ENCODE measurements around the gene RARS2. TPM values are rescaled to one million over a fixed set of nuclear protein-coding genes. Genes with fewer than 3 reads are reported as not detected.
A peak's percentile ranks its signal among the peaks of the same experiment; 100 is the strongest.

The RARS2 gene
- total RNA-seq, 4 donors from 2014 or later: 26.4 to 48.5 (median 44.8) TPM

DNA sequence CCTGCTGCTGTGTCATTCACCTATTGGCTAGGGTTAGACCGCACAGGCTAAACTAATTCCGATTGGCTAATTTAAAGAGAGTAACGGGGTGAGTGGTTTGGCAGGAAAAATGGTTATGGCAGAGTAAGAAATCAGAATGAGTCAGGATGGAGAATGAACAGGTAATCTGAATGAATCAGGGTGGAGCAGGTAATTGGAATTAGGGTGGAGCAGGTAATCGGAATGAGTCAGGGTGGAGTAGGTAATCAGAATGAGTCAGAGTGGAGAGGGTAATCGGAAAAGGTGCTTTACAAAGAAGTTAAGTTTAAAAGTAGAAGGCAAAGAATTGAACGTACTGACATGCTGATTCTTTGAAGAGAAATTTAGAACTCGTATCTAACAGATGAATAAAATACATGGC lies 105.3 kb downstream of the RARS2 start:
- Histone ChIP-seq H3K4me1 (no peaks in the 10 kb centered on the region), H3K27ac (no peak overlapping the region), H3K27me3 (no peaks in the 10 kb centered on the region), H3K4me3 (no peak overlapping the region), H3K9me3 (no peaks in the 10 kb centered on the region), H3K36me3 (no peaks in the 10 kb centered on the region)
- no peak for DNase-seq
- TF ChIP-seq, protein P1, sequence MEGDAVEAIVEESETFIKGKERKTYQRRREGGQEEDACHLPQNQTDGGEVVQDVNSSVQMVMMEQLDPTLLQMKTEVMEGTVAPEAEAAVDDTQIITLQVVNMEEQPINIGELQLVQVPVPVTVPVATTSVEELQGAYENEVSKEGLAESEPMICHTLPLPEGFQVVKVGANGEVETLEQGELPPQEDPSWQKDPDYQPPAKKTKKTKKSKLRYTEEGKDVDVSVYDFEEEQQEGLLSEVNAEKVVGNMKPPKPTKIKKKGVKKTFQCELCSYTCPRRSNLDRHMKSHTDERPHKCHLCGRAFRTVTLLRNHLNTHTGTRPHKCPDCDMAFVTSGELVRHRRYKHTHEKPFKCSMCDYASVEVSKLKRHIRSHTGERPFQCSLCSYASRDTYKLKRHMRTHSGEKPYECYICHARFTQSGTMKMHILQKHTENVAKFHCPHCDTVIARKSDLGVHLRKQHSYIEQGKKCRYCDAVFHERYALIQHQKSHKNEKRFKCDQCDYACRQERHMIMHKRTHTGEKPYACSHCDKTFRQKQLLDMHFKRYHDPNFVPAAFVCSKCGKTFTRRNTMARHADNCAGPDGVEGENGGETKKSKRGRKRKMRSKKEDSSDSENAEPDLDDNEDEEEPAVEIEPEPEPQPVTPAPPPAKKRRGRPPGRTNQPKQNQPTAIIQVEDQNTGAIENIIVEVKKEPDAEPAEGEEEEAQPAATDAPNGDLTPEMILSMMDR (IDR thresholded peaks at IDR 0.05): no peak
- TF ChIP-seq POLR2A (IDR thresholded peaks at IDR 0.05): no peak

GRCh38 chr6:87483929-87484328 lies 105.9 kb downstream of the RARS2 start:
- Histone ChIP-seq H3K9me3 (no peaks in the 10 kb centered on the region), H3K4me1 (no peaks in the 10 kb centered on the region), H3K27me3 (no peaks in the 10 kb centered on the region), H3K36me3 (no peaks in the 10 kb centered on the region), H3K4me3 (no peak overlapping the region), H3K27ac (no peak overlapping the region)
- no peak for TF ChIP-seq POLR2A (IDR thresholded peaks at IDR 0.05)
- TF ChIP-seq, protein P1 (IDR thresholded peaks at IDR 0.05): no peak
- no peak for DNase-seq

DNA sequence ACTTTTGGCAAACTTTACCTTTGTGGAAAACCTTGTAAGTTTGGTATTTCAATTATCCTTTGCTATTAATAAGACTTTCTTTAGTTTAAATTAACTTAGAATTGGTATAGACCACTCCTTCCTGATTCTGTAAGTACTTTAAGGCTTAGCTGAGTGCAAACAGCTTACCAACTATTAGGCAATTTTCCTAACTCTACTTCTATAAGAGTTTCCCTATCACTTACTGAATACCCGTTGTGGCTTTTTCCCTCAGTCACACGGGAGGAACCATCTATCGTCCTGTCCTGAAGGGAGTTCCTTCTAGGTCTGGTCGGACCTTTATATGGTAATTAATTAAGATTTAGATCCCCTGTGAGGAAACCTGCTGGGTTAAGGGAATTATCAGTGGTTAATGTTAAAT lies 107.4 kb downstream of the RARS2 start:
- Histone ChIP-seq H3K4me1 (no peaks in the 10 kb centered on the region), H3K9me3 (no peaks in the 10 kb centered on the region), H3K27ac (no peak overlapping the region), H3K27me3 (no peaks in the 10 kb centered on the region), H3K36me3 (no peaks in the 10 kb centered on the region), H3K4me3 (no peak overlapping the region)
- DNase-seq: no peak
- TF ChIP-seq, protein P1 (IDR thresholded peaks at IDR 0.05): no peak
- no peak for TF ChIP-seq POLR2A (IDR thresholded peaks at IDR 0.05)

DNA sequence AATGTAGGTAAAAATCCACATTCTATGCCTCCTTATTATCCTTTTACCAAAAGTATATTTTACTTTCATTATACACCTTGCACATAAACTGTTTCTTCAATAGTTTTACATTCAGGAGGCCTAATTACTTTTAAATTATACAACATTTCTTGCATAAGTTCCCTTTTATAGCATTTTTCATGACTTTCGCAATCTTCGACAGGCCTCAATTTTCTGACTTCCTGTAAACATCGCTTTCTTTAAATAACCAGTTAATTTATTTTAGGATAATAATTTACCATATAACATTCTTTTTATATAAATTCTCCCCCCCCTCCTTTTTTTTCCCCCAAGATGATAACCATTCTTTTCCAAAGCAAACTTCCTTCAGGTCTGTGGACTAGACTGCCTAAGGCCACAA lies 107.9 kb downstream of the RARS2 start:
- Histone ChIP-seq H3K27me3 (no peaks in the 10 kb centered on the region), H3K4me3 (no peak overlapping the region), H3K9me3 (no peaks in the 10 kb centered on the region), H3K4me1 (no peaks in the 10 kb centered on the region), H3K36me3 (no peaks in the 10 kb centered on the region), H3K27ac (no peak overlapping the region)
- no peak for TF ChIP-seq POLR2A (IDR thresholded peaks at IDR 0.05)
- DNase-seq: no peak

DNA sequence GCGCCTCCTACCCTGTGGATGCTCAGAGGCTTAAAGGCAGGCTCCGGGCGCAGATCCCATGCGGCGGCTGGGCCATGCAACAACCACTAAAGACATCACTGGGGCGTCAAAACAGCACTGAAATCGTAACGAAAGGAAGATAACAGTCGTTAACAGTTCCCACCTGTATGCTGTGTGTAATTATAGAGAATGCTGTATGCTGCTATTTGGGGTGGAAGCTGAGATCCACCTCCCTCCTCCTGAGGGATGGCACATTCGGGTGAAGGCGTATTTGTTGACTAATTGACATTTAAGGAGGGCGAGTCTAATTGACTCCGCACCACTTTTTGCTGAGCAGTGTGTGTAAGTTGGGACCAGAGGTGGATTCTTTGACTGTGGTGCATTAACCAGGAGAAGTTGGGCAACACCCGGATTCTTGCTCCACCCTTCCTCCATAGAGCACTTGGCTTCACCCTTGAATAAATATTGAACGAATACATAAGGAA lies 116.3 kb downstream of the RARS2 start:
- Histone ChIP-seq H3K4me1 (peaks cover 0 to 9% (median 0%) of the 10 kb centered on the region in 4 donors), H3K36me3 (no peaks in the 10 kb centered on the region), H3K4me3 (peak overlapping the region; percentile 56 to 84 (median 79)), H3K27me3 (no peaks in the 10 kb centered on the region), H3K9me3 (no peaks in the 10 kb centered on the region), H3K27ac (peak overlapping the region; percentile 83 to 90 (median 87))
- no peak for DNase-seq
- no peak for TF ChIP-seq POLR2A (IDR thresholded peaks at IDR 0.05)
- TF ChIP-seq, protein P1 (IDR thresholded peaks at IDR 0.05): no peak

GRCh38 chr6:87472525-87473418 lies 117.0 kb downstream of the RARS2 start, which contains the start of gene SLC35A1:
SLC35A1 (plus strand) TSS chr6:87472974; CDS start chr6:87473004, 30 bp downstream.
- peak; percentile 72 to 80 for TF ChIP-seq POLR2A (IDR thresholded peaks at IDR 0.05)
- TF ChIP-seq, protein P1 (IDR thresholded peaks at IDR 0.05): peak in 4 of 6 experiments; percentile 30 to 46 (median 44)
- Histone ChIP-seq H3K4me3 (peak within 1 kb of the TSS; percentile 56 to 84 (median 79)), H3K4me1 (peaks cover 0 to 9% (median 0%) of the 10 kb centered on the region in 4 donors), H3K27me3 (no peaks in the 10 kb centered on the region), H3K9me3 (no peaks in the 10 kb centered on the region), H3K36me3 (no peaks in the 10 kb centered on the region), H3K27ac (peak within 1 kb of the TSS; percentile 83 to 90 (median 87))
- DNase-seq: peak; percentile 81 to 94 (median 93)
